ENCODE results near the gene TCP11L2. TPM values are rescaled to one million over a fixed set of nuclear protein-coding genes. Genes with fewer than 3 reads are reported as not detected.

TCP11L2 gene
- total RNA-seq, 1 donor from 2014 or later: 7.8 TPM

GRCh38 chr12:106333010-106333409 is 30.5 kb downstream of the TCP11L2 start:
- Mint-ChIP-seq H3K4me3 (no peak overlapping the region), H3K27me3 (ENCODE audit: insufficient read depth, low read depth) (no peaks in the 10 kb centered on the region), H3K4me1 (peaks cover 16% of the 10 kb centered on the region), H3K9me3 (no peaks in the 10 kb centered on the region), H3K27ac (no peak overlapping the region), H3K36me3 (no peaks in the 10 kb centered on the region)
- Histone ChIP-seq H3K27me3 (no peaks in the 10 kb centered on the region), H3K79me2 (ENCODE audit: low read depth) (no peaks in the 10 kb centered on the region), H4K20me1 (ENCODE audit: low read depth) (no peaks in the 10 kb centered on the region), H3F3A (ENCODE audit: low read depth) (no peaks in the 10 kb centered on the region), H2AFZ (replicated peaks) (no peak overlapping the region), H3K4me3 (no peak overlapping the region), H3K9ac (no peak overlapping the region), H3K9me3 (ENCODE audit: low read depth) (no peaks in the 10 kb centered on the region), H3K27ac (no peak overlapping the region), H3K4me1 (no peaks in the 10 kb centered on the region), H3K4me2 (no peak overlapping the region), H3K36me3 (no peaks in the 10 kb centered on the region)
- TF ChIP-seq CTCF (IDR thresholded peaks at IDR 0.05) (no peak), EZH2 (IDR thresholded peaks at IDR 0.05) (no peak), EZH2phosphoT487 (IDR thresholded peaks at IDR 0.05) (no peak)
- DNase-seq (ENCODE audit: low spot score): no peak

GRCh38 chr12:106333756-106334155 is 31.2 kb downstream of the TCP11L2 start:
- no peak for DNase-seq (ENCODE audit: low spot score)
- Histone ChIP-seq H3K79me2 (ENCODE audit: low read depth) (no peaks in the 10 kb centered on the region), H3K4me2 (no peak overlapping the region), H2AFZ (replicated peaks) (no peak overlapping the region), H3K27me3 (no peaks in the 10 kb centered on the region), H3K36me3 (no peaks in the 10 kb centered on the region), H3F3A (ENCODE audit: low read depth) (no peaks in the 10 kb centered on the region), H3K4me1 (no peaks in the 10 kb centered on the region), H3K27ac (no peak overlapping the region), H3K9me3 (ENCODE audit: low read depth) (no peaks in the 10 kb centered on the region), H3K9ac (no peak overlapping the region), H4K20me1 (ENCODE audit: low read depth) (no peaks in the 10 kb centered on the region), H3K4me3 (no peak overlapping the region)
- Mint-ChIP-seq H3K27ac (no peak overlapping the region), H3K4me3 (no peak overlapping the region), H3K4me1 (peaks cover 16% of the 10 kb centered on the region), H3K27me3 (ENCODE audit: insufficient read depth, low read depth) (no peaks in the 10 kb centered on the region), H3K36me3 (no peaks in the 10 kb centered on the region), H3K9me3 (no peaks in the 10 kb centered on the region)
- TF ChIP-seq CTCF (IDR thresholded peaks at IDR 0.05) (no peak), EZH2phosphoT487 (IDR thresholded peaks at IDR 0.05) (no peak), EZH2 (IDR thresholded peaks at IDR 0.05) (no peak)

DNA sequence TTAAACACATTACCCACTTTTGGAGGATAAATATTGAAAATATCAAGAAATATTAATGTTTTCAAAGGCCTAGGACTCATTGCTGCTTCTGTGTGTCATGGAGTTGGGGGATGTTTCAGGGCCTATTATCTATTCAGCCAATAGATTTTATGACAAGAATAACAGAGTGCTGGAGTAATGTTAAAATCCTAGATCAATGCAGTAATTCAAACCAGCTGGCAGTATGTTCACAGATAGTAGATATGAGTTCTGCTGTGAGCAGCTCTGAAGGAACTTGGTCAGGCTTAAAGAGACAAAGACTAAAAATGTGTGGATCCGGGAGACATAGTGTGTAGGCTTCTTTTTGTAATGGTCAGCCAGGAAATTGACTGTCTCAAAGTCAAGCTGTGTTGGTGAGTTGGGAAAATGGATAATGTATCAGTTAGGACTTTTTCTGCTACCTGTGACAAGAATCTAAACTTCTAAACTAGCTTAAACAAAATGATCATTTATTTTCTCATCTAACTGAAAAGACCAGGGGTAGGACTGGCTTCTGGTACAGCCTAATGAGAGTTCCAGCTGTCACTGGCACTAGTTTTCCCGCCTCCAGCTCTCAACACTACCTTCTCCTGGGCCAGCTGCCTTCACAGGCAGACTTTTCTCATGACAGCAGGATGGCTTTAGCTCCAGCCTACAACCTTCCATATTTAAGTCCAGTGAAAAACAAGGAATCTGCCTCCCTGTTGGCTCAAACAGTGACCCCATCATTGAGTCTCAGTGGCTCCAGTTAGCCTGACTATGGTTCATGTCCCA is 38.7 kb downstream of the TCP11L2 start:
- Histone ChIP-seq H4K20me1 (ENCODE audit: low read depth) (no peaks in the 10 kb centered on the region), H3K4me3 (no peak overlapping the region), H3K4me2 (no peak overlapping the region), H3K36me3 (no peaks in the 10 kb centered on the region), H3K27ac (no peak overlapping the region), H3K4me1 (no peaks in the 10 kb centered on the region), H3K79me2 (ENCODE audit: low read depth) (no peaks in the 10 kb centered on the region), H2AFZ (replicated peaks) (no peak overlapping the region), H3K9ac (no peak overlapping the region), H3K27me3 (no peaks in the 10 kb centered on the region), H3K9me3 (ENCODE audit: low read depth) (no peaks in the 10 kb centered on the region), H3F3A (ENCODE audit: low read depth) (no peaks in the 10 kb centered on the region)
- no peak overlapping the region for H3K4me3 Mint-ChIP-seq
- peaks cover 21% of the 10 kb centered on the region for H3K4me1 Mint-ChIP-seq
- DNase-seq (ENCODE audit: low spot score): no peak
- H3K27me3 Mint-ChIP-seq (ENCODE audit: insufficient read depth, low read depth): no peaks in the 10 kb centered on the region
- H3K27ac Mint-ChIP-seq: no peak overlapping the region
- TF ChIP-seq EZH2 (IDR thresholded peaks at IDR 0.05): no peak
- TF ChIP-seq CTCF (IDR thresholded peaks at IDR 0.05): no peak
- TF ChIP-seq EZH2phosphoT487 (IDR thresholded peaks at IDR 0.05): no peak
- no peaks in the 10 kb centered on the region for H3K9me3 Mint-ChIP-seq
- H3K36me3 Mint-ChIP-seq: no peaks in the 10 kb centered on the region

All from neural progenitor cell (in vitro differentiated cells).